ENCODE data around the gene FGD1.

The FGD1 gene

DNA sequence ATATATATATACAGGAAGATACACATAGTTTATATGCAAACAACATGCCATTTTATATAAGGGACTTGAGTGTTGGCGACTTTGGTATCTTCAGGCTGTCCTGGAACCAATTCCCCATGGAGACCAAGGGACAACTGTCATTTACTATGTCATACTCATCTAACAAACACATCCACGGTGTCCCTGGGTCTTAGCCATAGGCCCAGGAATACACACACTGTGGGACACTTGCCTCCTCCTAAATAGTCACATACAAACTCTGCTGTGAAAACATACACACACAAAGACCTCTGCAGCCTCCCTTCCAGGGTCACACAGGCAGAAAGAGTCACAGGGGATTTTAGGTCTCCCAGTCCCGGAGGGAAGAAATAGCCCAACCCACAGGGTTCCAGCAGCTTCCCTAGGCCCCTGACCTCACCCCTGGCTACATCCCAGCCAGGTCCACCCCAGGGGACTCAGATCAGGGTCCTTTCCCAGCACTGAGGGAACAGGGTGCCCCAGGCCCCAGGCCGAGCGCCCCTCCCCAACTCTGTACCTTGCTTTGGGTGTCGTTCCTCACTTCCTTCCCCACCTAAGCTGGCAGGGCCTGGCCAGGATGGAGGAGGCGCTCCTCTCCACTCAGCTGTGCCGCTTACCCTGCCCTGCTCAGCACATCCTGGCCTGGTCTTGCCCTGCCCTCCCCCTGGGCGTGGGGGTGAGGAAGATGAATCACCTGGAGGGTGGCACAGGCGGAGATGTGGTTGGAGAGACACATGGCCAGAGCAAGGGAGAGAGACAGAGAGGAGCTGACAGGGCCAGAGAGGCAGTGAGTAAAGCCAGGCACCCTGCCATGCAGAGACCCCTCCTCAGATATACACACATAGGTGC, 21.8 kb downstream of the FGD1 start:
- no peak for DNase-seq (ENCODE audit: low read depth in 2 of 2, low spot score in 1 of 2)

DNA sequence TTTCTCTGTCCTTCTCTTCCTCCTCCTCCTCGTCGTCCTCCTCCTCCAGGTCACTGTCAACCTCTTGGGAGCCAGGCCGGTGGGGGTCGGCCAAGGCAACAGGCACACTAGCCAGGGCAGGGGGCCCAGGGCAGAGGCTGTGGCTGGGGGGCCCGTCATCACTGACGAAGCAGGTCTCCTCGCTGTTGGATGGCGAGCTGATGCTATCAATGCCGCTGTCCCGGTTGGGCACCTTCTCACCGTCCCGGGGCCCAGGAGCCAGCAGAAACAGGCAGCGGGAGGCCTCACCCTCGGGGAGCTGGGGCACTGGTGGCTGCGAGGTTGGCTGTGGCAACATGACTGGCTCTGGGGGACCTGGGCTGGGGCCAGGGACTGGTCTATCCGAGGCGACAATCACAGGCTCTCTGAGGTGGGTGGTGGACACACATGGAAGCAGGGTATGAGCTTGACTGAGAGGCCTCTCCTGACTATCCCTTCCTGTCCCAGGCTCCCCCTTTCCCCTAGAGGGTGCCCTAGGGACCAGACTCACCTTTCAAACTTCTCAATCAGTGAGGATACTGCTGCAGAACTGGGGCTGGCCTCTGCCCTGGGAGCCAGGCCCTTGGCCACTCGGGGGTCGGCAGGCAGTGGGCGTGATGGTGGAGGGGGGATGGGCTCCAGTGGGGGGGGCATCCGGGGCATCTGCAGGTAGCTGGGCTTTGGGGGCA, 25.8 kb downstream of the FGD1 start:
- no peak for DNase-seq (ENCODE audit: low read depth in 2 of 2, low spot score in 1 of 2)

DNA sequence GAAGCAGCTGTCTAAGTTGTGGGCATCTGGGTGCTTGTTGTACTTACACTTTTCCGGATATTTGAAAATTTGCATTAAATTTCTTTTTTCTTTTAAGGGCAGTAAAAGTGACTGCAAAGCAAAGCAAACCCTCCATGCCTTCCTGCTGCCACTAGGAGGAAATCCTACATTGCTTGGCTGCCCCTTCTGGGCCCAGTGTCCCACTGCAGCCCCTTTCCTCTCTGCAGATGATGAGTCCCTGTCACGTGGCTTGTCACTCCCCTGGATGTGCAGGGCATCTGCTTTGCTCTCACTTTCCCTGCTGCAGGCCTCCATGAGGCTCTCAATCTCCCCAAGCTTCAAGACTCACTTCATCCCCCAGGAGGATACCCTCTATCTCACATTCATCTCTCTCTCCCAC, 43.1 kb downstream of the FGD1 start:
- DNase-seq (ENCODE audit: low read depth in 2 of 2, low spot score in 1 of 2) = no peak

DNA sequence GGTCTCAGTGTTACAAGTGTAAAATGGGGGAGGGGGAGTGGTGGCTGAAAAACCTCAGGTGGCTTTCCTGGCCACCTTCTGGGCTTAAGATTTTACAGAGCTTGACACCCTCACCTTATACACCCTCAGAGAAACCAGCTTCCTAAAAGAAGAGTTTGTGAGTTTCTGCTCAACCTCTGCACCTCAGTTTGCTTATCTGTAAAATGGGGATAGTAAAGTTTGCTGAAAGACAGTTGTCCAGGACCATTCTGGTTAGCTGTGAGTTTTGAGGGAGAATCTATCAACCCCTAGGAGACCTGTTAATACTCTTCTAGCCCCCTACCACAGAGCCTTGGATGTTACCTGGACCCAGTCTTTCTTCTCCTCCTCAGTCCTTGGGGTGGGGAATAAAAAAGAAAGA, 46.1 kb downstream of the FGD1 start:
- no peak for DNase-seq (ENCODE audit: low read depth in 2 of 2, low spot score in 1 of 2)

DNA sequence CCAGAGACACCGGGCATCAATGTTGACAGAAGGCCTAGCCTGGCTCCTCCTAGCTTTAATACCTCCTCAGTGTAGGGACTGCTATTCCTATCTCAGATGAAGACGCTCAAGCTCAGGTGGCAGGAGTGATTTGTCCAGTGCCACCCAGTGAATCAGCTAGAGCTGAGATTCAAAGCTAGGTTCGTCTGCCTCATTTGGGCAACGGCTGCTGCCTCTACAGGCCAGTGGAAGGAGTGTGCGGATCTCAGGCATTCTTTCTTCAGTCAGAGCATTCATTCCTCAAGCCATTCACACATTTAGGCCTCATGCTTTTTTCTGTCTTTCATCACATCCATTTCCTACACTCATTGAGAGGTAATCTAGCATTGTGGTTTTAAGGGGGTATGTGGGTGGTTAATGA, 48.6 kb downstream of the FGD1 start:
- no peak for DNase-seq (ENCODE audit: low read depth in 2 of 2, low spot score in 1 of 2)

DNA sequence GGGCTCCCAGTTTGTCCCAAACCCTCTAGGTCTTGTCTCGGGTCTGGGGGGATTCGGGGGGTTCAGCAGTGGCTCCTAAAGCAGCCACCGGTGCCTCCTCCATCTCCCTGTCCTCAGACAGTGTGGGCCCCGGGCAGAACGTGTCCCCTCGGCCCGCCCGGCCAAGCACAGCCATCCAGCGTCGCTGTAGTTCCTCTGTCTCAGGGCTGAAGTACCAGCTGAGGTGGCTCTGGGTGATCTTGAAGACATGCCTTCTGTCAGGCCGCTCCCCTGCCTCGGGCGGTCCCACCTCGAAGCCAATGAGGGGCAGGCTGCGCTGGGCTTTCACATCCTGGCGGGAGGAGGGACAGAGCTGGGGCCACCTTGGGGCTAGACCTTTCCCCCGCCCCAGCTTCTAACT, 50.0 kb downstream of the FGD1 start:
- no peak for DNase-seq (ENCODE audit: low read depth in 2 of 2, low spot score in 1 of 2)

DNA sequence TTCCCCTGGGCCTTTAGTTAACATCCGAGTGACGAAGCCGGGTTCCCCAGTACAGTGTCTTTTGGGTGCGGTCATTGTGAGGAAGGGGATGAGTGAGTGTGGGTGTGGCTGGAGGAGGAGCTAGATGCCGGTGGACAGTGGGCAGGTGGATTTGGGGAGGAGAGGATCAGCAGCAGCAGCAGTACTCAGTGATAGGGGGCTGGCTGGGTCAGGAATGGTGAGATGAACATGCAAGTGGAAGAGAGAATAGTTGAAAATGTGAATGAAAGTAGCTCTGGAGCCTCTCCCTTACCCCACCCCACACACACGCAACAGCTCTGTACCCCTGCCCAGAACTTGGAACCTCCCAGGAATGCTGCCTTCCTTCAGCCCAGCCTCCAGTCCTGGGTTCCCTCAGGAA, 51.3 kb downstream of the FGD1 start:
- no peak for DNase-seq (ENCODE audit: low read depth in 2 of 2, low spot score in 1 of 2)

DNA sequence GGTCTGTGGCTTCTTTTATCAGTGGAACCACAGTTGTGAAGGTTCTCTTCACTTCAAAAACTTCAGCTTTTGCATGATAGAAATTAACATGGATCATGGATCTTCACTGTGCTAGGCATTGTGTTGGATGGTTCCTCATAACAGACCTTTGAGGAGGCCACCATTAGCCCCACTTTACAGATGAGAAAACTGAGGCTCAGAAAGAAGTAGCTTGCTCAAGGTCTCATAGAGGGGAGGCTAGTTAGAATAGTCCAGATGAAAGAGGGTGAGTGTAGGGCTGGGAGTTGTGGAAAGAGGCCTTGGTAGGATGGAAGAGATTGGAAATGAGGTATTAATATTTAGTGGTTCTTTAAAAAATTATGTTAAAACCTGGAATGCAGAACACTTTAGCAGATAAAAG, 53.2 kb downstream of the FGD1 start:
- DNase-seq (ENCODE audit: low read depth in 2 of 2, low spot score in 1 of 2) = no peak

DNA sequence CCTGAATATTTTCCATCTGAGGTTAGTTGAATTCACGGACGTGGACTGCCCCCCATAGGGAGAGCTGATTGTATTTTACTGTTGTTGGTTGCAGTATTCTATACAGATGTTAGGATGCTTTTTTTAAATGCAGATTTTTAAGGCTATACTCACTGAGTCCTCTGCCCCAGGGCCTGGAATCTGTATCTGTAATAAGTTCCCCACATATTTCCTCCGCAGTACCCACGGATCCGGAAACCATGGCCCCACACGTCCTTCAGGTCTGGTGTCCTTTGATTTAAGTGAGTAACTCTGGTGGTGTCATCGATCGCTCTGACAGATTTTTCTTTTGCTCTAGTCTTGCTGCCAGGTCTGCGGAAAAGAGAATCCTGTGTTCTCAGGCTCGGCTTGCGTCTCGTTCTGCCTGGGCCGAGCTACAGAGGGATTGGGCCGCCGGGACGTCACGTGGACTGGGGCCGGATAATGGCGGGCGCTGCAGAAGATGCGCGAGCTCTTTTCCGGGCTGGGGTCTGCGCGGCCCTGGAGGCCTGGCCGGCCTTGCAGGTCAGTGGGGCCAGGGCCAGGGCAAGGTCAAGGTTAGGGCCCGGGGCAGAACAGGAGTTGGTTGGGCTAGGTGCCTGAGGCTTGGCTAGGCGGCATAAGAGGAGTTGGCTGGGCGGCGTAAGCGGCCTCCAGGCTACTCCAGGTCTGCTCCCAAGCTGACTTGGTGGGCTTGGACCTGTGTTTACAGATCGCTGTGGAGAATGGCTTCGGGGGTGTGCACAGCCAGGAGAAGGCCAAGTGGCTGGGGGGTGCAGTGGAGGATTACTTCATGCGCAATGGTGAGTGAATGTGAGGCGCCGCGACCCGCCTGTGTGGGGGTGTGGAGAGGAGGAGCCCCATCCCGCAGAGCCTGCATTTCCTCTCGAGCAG, 55.8 kb downstream of the FGD1 start, which contains the start of gene TSR2:
TSR2 (plus strand) TSS at position 445 of the 912 bp plus-strand sequence; CDS start at position 463, 18 bp downstream.
- peak; percentile 38 to 58 for DNase-seq (ENCODE audit: low read depth in 2 of 2, low spot score in 1 of 2)

DNA sequence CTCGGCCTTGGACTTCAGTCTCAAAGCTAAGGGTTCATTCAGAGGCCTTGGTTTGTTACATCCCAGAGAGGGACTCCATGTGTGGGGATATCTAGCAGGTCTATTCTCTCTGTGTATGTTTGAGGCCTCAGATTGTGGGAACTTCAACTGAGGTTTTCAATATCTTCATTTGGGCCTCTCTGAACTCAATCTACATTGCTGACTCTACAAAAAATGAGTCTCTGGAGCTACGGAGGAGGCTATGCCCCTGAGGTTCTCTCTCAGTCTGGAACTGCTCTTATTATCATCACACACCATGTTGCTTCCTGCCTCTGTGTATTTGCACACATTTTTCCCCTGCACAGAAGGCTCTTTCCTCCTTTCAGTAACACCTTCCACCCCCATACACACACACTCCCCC, 60.9 kb downstream of the FGD1 start:
- no peak for DNase-seq (ENCODE audit: low read depth in 2 of 2, low spot score in 1 of 2)

DNA sequence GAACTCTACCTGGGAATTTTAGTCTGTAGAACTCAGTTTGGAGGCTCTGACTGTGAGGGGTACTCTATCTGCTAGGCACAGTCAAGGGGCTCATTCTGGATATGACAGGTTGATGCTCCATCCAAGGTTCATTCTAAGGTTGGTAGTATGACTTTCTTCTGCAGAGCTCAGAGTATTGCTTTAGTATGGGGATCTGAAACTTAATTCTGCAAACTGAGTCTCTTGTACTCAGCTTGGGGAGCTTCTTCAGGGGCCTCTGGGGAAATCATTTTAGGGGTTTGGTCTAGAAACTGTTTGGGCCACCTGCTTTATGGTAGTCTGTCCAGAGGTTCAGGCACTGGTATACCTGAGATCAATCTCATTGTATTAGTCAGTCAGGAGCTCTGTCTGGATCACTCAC, 65.5 kb downstream of the FGD1 start:
- DNase-seq (ENCODE audit: low read depth in 2 of 2, low spot score in 1 of 2) = no peak

DNA sequence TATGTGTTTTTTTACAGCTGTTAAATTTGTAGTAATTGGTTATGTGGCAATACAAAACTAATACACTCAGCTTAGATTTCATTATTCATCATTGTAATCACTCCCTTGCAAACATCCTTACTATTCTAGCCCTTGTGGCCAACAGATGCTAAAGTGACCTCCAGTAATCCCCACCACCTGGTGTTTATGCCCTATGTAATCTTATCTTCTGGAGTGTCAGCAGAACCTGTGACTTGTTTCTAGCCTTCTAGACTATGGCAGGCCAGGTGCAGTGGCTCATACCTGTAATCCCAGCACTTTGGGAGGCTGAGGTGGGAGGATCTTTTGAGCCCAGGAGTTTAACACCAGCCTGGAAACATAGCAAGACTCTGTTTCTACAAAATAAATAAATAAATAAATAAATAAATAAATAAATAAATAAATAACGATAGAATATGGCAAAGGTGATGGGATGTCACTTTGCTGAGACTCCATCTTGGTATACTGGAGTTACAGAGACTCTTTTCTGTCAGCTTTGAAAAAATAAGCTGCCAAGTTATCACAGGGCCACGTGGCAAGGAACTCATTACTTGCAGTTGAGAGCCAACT, 68.1 kb downstream of the FGD1 start:
- DNase-seq (ENCODE audit: low read depth in 2 of 2, low spot score in 1 of 2) = no peak

DNA sequence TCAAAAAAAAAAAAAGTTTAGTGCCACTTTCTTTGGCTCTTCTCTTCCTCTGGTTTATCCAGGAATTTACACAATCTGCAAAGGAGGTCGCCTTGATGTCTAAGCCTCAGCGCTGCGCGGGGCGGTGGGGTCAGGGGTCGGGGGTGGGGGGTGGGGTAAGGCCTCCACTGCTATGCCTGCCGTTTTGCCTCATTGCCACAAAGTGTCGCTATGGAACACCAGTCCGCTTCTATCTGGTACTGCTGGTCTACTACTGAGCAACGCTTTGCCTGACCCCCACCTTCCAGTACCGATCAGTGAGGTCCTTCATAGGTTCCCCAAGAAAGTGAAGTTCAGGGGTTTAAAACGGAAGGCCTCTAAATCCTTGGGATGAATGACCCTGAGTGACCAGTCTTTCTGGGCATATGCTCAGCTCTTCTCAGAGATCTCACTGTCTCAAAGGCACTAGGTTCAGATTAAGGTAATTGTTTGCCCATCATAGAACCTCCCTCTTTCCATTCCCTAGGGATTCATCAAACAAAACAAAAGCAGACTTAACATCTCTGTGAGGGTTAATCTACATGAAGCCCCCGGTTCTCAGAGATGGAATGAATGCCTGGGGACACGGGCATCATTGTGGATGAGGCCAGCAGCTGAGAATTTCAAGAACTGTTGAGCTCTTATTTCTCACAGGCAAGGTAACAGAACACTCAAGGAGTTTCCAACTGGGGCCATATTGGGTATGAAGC, 72.7 kb downstream of the FGD1 start:
- no peak for DNase-seq (ENCODE audit: low read depth in 2 of 2, low spot score in 1 of 2)

DNA sequence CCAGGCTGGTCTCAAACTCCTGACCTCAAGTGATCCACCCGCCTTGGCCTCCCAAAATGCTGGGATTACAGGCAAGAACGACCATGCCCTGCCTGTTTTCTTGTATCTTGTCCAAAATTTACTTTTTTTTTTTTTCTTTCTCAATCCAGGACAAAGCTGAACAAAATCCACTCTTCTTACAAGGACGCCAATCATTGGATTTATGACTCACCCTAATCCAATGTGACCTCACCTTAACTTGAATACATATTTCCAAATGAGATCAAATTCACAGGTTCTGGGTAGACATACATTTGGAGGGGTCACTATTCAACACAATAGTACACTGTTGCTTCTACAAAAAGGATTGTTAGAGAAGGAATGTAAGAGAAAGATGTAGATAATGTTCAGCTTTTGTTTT, 73.9 kb downstream of the FGD1 start:
- DNase-seq (ENCODE audit: low read depth in 2 of 2, low spot score in 1 of 2) = no peak

DNA sequence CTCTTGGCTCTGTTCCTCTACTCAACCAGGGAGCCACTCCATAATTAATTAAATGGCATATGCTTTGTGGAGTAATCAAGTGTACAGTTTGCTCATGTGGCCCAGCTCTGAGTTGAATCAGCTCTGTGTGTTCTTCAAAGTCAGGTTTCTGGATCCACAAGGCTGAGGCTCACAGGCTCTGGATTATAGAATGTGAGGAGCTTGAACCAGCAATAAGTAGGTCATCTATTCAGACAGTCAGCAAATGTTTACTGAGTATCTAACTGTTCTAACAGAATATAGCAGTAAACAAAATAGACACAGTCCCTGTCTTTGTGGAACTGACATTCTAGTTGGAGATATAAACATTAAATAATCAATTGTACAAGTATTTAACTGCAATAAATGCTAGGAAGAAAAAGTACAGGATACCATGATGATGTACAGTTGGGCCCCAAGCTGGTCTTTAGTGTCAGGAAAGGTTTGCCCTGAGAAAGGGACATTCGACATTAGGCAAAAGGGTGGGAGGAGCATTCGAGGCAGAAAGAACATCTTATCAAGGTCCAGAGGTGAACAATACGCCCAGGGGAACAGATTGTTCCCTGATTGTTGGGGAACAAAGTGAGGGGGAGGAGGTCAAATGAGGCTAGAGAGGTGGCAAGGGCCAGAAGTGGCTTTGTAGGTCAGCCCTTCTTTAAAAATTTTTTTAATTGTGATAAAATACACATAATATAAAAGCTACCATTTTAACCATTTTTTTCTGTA, 76.3 kb downstream of the FGD1 start:
- no peak for DNase-seq (ENCODE audit: low read depth in 2 of 2, low spot score in 1 of 2)

DNA sequence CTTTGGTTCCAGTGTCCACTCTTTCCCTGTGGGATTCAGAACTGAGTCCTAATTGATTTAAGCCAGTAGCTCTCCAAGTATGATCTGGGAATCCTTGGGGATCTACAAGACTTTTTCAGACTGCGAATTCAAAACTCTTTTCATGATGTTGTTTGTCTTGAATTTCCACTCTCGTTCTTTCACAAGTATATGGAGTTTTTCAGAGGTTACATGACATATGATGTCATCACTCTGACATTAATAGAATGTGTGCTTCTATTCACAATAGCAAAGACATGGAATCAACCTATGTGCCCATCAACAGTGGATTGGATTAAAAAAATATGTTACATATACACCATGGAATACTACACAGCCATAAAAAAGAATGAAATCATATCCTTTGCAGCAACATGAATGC, 79.1 kb downstream of the FGD1 start:
- DNase-seq (ENCODE audit: low read depth in 2 of 2, low spot score in 1 of 2) = no peak

DNA sequence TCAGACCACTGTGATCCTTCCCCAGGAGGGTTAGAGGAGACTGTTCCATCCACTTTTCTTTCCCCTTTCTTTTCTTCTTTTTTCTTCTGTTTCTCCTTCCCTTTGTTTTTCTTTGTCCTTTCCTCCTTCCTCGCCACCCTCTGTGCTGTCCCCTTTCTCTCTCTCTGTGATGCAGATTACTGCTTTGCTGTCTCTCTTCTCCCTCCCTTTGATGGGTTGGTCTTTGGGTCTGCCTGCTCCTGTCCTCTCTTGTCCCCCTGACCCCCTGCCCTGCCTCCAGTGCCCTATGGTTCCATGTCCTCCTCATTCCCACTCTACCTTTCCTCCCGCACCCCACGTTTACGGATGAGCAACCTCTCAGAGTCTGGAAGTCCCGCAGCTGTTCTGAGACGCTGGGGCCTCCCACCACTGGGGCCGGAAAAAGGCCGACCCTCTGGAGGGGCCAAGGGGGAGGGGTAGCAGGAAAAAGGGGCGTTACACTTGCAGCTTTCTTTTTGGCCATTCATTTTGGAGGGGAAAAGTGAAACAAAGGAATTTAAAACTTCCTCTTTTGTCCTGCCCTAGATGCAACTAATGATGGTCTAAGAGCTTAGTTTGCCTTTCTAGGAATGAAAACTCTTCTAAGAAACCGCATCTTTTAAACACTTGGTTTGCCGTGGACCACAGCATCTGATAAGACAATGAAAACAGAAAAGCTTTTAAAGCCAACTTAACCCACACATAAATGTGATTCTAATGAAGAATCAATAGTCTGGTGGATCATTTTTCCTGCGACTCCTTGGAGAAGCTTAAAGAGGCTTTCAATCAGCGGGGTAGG, 80.3 kb downstream of the FGD1 start:
- no peak for DNase-seq (ENCODE audit: low read depth in 2 of 2, low spot score in 1 of 2)

DNA sequence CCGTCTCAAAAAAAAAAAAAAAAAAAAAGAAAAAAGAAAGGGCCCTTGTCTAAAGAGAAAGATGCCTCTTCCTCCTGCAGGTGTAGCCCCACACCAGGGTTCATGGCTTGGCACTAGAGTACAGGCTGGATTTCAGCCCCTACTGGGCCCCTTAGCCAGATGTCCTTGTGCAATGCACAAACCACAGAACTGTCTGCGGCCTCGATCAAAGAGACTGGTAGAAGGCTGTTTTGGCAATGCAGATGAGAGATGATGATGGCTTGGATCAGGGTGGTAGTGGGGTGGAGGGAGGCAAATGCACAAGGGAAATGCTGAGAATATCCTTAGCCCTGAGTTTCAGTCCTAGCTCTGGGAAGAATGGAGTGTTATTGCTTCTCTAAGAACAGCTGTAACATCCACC, 82.3 kb downstream of the FGD1 start:
- no peak for DNase-seq (ENCODE audit: low read depth in 2 of 2, low spot score in 1 of 2)

DNA sequence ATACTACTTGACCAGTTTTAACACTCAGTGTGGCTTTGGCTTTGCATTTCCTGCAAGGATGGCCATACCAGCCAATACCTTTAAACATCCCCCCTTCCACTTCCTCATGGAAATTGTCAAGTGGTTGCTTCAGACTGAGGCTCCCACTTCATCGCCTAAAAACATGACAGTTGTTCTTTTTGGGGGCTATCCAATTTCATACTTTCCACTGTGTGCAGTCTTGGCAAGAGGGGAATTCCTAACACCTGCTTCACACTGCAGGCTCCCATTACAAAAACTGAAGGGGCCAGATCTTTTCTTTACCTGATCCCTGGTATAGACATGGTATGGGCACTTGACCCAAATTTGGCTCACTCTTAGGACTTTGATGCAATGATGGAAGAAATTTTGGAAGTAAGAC, 84.3 kb downstream of the FGD1 start:
- DNase-seq (ENCODE audit: low read depth in 2 of 2, low spot score in 1 of 2) = no peak

All from stimulated activated CD8-positive, alpha-beta memory T cell treated with anti-CD3 and anti-CD28 coated beads, Interleukin-4, amount 100 ng/mL, for 4 hours (primary cell).